Lung (tissue), 12 donors: ENCODE measurements around the gene LHX2. TPM values are rescaled to one million over a fixed set of nuclear protein-coding genes. Genes with fewer than 3 reads are reported as not detected.

Experiments
- ATAC-seq: fragments of 200-7000 bp; cut with Tn5 transposase; one replicate; pipeline ENCODE4 v1.9.1; 2020; ENCODE audit warnings: moderate number of reproducible peaks; ENCODE audit not compliant: insufficient read depth, low FRiP score
- DNase-seq, 3 donors: peaks; one replicate each; pipeline ENCODE4 v3.0.0-alpha.2; 2013 to 2017
- H3K27ac ChIP-seq, 2 donors: one replicate each; pipeline ENCODE4 v1.5.1; 2013; ENCODE audit warnings: mild to moderate bottlenecking in 2 of 2, moderate library complexity in 2 of 2, control low read depth in 1 of 2, inconsistent platforms in 1 of 2, low read depth in 1 of 2, low read length in 1 of 2
- H3K27me3 ChIP-seq, 3 donors: one replicate each; pipeline ENCODE4 v1.5.1; 2013; ENCODE audit warnings: low read length in 2 of 3; ENCODE audit not compliant: control insufficient read depth in 3 of 3, insufficient read depth in 3 of 3
- H3K36me3 ChIP-seq, 4 donors: one replicate each; pipeline ENCODE4 v1.5.1; 2013; ENCODE audit warnings: low read length in 4 of 4, mild to moderate bottlenecking in 1 of 4, moderate library complexity in 1 of 4; ENCODE audit not compliant: control insufficient read depth in 4 of 4, insufficient read depth in 4 of 4
- H3K4me1 ChIP-seq, 5 donors: one replicate each; pipeline ENCODE4 v1.5.1; 2013; ENCODE audit warnings: low read length in 5 of 5, mild to moderate bottlenecking in 2 of 5, moderate library complexity in 1 of 5; ENCODE audit not compliant: control insufficient read depth in 5 of 5, insufficient read depth in 5 of 5
- H3K4me3 ChIP-seq: one replicate; pipeline ENCODE4 v1.5.1; 2013; ENCODE audit warnings: mild to moderate bottlenecking, control low read depth, moderate library complexity
- H3K9ac ChIP-seq, 2 donors: one replicate each; pipeline ENCODE4 v1.5.1; 2013; ENCODE audit warnings: low read length in 2 of 2, control low read depth in 1 of 2; ENCODE audit not compliant: insufficient read depth in 1 of 2
- H3K9me3 ChIP-seq, 4 donors: one replicate each; pipeline ENCODE4 v1.5.1; 2013; ENCODE audit warnings: low read length in 3 of 4, mild to moderate bottlenecking in 1 of 4, moderate library complexity in 1 of 4; ENCODE audit not compliant: control insufficient read depth in 4 of 4, insufficient read depth in 3 of 4
- WGBS, 2 donors: extraction: QIAGEN DNeasy Blood & Tissue Kit; methylation state at CpG; one replicate each; pipeline ENCODE4 v1.1.7; 2013; 5-methylcytosine and 5-hydroxymethylcytosine counted together
- polyA plus RNA-seq, 2 donors: library from polyadenylated mRNA; stranded (reverse); fragments of 200-250 nt; gene quantifications; one replicate each; pipeline ENCODE4 v1.2.1, GENCODE V29; 2013
- total RNA-seq, 2 donors: library from RNA; depleted of rRNA in 1 of 2; stranded (reverse); fragments of >200 nt in 1 of 2; gene quantifications; one replicate each; pipeline ENCODE4 v1.2.1, GENCODE V29; 2014 to 2021
- TF ChIP-seq, protein P1 (sequence below): IDR thresholded peaks from 2 replicates; pipeline ENCODE4 v1.5.1; 2012; ENCODE audit warnings: mild to moderate bottlenecking; ENCODE audit errors: control extremely low read depth, extremely low read depth
- donor health status: control.
- donor health status: control.
- donor health status: Bipolar disorder and iron deficiency.
- donor health status: healthy.
- donor health status: DM: yes; HTN: yes; CAD: no.

LHX2 gene
- total and polyA plus RNA-seq, 4 donors, result 0.07 to 0.31 TPM; not detected in 2

DNA sequence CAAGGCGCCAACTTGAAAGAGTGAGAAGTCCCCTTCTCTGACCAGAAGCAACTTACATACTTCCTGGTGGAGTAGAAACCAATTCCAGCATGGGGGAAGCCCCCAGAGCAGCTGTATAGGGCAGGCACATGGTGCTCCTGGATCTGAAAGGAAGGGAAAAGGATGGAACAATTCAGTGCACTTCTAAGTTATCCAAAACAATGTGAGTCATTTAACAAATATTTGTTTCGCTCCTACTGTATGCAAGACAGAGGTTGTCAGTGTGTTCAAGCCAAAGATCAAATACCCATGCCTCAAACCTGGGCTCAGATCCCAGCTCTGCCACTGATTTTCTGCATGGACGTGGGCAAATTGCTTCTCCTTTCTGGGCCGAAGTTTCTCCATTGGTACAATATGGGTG, 67.1 kb downstream of the LHX2 start:
- TF ChIP-seq, protein P1, sequence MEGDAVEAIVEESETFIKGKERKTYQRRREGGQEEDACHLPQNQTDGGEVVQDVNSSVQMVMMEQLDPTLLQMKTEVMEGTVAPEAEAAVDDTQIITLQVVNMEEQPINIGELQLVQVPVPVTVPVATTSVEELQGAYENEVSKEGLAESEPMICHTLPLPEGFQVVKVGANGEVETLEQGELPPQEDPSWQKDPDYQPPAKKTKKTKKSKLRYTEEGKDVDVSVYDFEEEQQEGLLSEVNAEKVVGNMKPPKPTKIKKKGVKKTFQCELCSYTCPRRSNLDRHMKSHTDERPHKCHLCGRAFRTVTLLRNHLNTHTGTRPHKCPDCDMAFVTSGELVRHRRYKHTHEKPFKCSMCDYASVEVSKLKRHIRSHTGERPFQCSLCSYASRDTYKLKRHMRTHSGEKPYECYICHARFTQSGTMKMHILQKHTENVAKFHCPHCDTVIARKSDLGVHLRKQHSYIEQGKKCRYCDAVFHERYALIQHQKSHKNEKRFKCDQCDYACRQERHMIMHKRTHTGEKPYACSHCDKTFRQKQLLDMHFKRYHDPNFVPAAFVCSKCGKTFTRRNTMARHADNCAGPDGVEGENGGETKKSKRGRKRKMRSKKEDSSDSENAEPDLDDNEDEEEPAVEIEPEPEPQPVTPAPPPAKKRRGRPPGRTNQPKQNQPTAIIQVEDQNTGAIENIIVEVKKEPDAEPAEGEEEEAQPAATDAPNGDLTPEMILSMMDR, result no peak
- H3K36me3 ChIP-seq, result no peaks in the 10 kb centered on the region
- peaks cover 0 to 2% (median 0%) of the 10 kb centered on the region in 5 donors for H3K4me1 ChIP-seq
- DNase-seq (no peak), ATAC-seq (no peak)
- H3K27me3 ChIP-seq, result peaks cover 0 to 3% (median 0%) of the 10 kb centered on the region in 3 donors
- 82 to 84% methylated on average over 4 of the region's 4 CpGs for whole genome bisulfite sequencing, 2 donors
- no peak overlapping the region for H3K4me3 ChIP-seq
- no peaks in the 10 kb centered on the region for H3K9me3 ChIP-seq
- H3K9ac ChIP-seq, result no peak overlapping the region
- H3K27ac ChIP-seq, result no peak overlapping the region

DNA sequence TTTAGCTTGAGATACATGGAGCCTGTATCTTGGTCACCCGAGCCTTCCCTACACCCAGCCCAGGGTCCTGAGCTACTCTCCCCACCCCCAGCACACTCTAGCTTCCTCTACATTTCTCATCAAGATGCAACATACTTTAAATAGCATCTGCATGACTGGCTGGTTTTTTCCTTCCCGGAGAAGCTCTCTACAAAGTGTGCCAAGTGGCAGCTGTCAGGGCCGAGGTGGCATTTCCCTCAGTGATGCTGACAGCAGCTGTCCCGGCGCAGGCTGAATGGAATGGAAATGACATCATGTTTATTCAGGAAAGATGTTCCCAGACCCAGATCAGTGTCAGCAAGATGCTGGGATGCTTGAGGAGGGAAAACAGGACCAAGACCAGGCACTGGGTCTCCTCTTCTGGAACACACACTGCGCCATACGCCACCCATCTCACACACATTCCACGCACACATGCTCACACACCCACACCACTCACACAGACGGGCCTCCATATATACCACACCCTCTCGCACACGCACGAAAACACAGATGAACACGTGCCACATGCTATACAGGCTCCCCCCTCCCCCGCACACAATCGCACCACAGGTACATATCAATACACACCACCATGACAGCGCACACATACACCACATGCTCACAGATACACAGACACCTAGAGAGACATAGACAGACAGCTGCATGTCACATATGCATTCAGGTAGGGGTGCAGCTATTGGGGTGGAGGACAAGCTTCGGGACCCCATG, 67.8 kb downstream of the LHX2 start:
- no peaks in the 10 kb centered on the region for H3K27me3 ChIP-seq
- no peaks in the 10 kb centered on the region for H3K36me3 ChIP-seq
- H3K9ac ChIP-seq, result no peak overlapping the region
- H3K4me3 ChIP-seq, result no peak overlapping the region
- ATAC-seq (no peak), DNase-seq (peak; percentile 11 to 19 (median 17))
- TF ChIP-seq, protein P1, result no peak
- H3K27ac ChIP-seq, result no peak overlapping the region
- 76 to 85% methylated on average over 17 of the region's 17 CpGs for WGBS, 2 donors
- H3K4me1 ChIP-seq, result peaks cover 0 to 2% (median 0%) of the 10 kb centered on the region in 5 donors
- H3K9me3 ChIP-seq, result no peaks in the 10 kb centered on the region

DNA sequence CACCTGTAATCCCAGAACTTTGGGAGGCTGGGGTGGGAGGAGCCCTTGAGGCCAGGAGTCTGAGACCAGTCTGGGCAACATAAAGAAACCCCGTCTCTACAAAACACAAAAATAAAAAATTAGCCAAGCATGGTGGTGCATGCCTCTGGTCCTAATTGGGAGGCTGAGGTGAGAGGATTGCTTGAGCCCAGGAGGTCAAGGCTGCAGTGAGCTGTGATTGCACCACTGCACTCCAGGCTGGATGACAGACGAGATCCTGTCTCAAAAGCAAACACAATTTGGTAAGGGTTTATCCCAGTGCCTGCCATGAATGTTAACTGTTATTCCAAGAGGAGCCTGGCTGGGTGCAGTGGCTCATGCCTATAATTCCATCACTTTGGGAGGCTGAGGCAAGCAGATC, 71.1 kb downstream of the LHX2 start:
- H3K9ac ChIP-seq, result no peak overlapping the region
- H3K4me1 ChIP-seq, result peaks cover 0 to 2% (median 0%) of the 10 kb centered on the region in 5 donors
- no peak overlapping the region for H3K4me3 ChIP-seq
- H3K36me3 ChIP-seq, result no peaks in the 10 kb centered on the region
- peaks cover 0 to 3% (median 0%) of the 10 kb centered on the region in 3 donors for H3K27me3 ChIP-seq
- ATAC-seq (no peak), DNase-seq (no peak)
- H3K27ac ChIP-seq, result no peak overlapping the region
- 78 to 80% methylated on average over 2 of the region's 2 CpGs for WGBS, 2 donors
- TF ChIP-seq, protein P1, result no peak
- H3K9me3 ChIP-seq, result peaks cover 0 to 4% (median 3%) of the 10 kb centered on the region in 4 donors

Other genes with a start within 250 kb of the LHX2 start
- gene DENND1A, start 81.6 kb upstream of the LHX2 start, total RNA-seq, result 10 to 100 TPM; 17.4 to 29.8 TPM
- 10 to 100 TPM in 1 of 2 donors, 1 to 10 TPM in 1; 5.7 to 11.5 TPM for gene DENND1A, start 81.6 kb upstream of the LHX2 start, polyA plus RNA-seq
- gene NEK6, start 246.2 kb downstream of the LHX2 start, total RNA-seq, result 10 to 100 TPM; 49.1 to 86.2 TPM
- 10 to 100 TPM; 19.0 to 57.2 TPM for gene NEK6, start 246.2 kb downstream of the LHX2 start, polyA plus RNA-seq